Thyroid gland (tissue), 4 donors: ENCODE measurements around the gene AGFG2. TPM values are rescaled to one million over a fixed set of nuclear protein-coding genes. Genes with fewer than 3 reads are reported as not detected.
"Not testable (repeated sequence)": the region's sequence is repeated elsewhere in the genome, so short reads cannot be mapped to it uniquely, and the experiment has no call there.

Experiments used
- DNase-seq, 2 donors: peaks; one replicate each; pipeline ENCODE4 v3.0.0-alpha.2; 2019
- H3K27ac ChIP-seq, 3 donors: fragments of 200-600 bp; sonication (generic); 1 replicate in 2 of 3; 2 replicates in 1 of 3; pipeline ENCODE4 v1.5.1; 2016 to 2019; ENCODE audit warnings: mild to moderate bottlenecking in 1 of 3, moderate library complexity in 1 of 3
- H3K27me3 ChIP-seq: fragments of 200-600 bp; sonication (generic); one replicate; pipeline ENCODE4 v1.5.1; 2019
- H3K36me3 ChIP-seq, 2 donors: fragments of 200-600 bp; sonication (generic); one replicate each; pipeline ENCODE4 v1.5.1; 2016 to 2019
- H3K4me1 ChIP-seq, 2 donors: fragments of 200-600 bp; sonication (generic); one replicate each; pipeline ENCODE4 v1.5.1; 2017 to 2019
- H3K4me3 ChIP-seq, 3 donors: fragments of 200-600 bp; sonication (generic); replicated peaks in 1 of 3; 1 replicate in 2 of 3; 2 replicates in 1 of 3; pipeline ENCODE4 v1.5.1; 2016; ENCODE audit warnings: mild to moderate bottlenecking in 1 of 3
- H3K9me3 ChIP-seq: fragments of 200-600 bp; sonication (generic); one replicate; pipeline ENCODE4 v1.5.1; 2017
- CTCF ChIP-seq, 6 experiments: fragments of 200-600 bp in 3 of 6; fragments of 450-650 bp in 3 of 6; sonication (generic) in 3 of 6; IDR thresholded peaks; one replicate each; pipeline ENCODE4 v1.5.1; 2016 to 2019; ENCODE audit warnings: antibody characterized with exemption in 6 of 6, mild to moderate bottlenecking in 2 of 6, inconsistent platforms in 1 of 6, moderate library complexity in 1 of 6
- POLR2A ChIP-seq, 2 donors: fragments of 450-650 bp; IDR thresholded peaks; one replicate each; pipeline ENCODE4 v1.6.1; 2017; ENCODE audit warnings: antibody characterized with exemption in 2 of 2, mild to moderate bottlenecking in 2 of 2, moderate library complexity in 1 of 2
- WGBS, 2 donors: methylation state at CpG; one replicate each; pipeline ENCODE4 v1.1.5; 2017; 5-methylcytosine and 5-hydroxymethylcytosine counted together
- intact Hi-C: fragments of 100-400 bp; cut with DNase I; formaldehyde crosslinking; loops from one replicate; pipeline ENCODE4 v1.15.1; 2023
- total RNA-seq, 4 donors: library from RNA; depleted of rRNA; stranded (reverse); fragments of >200 nt; gene quantifications; one replicate each; pipeline ENCODE4 v1.2.3, GENCODE V29; 2016

AGFG2 gene
- total RNA-seq, 4 donors from 2014 or later = 26.1 to 34.6 (median 28.0) TPM

GRCh38 chr7:100563100-100563564 is 24.1 kb downstream of the AGFG2 start:
- Histone ChIP-seq H3K9me3 (no peaks in the 10 kb centered on the region), H3K36me3 (peaks cover 0 to 6% of the 10 kb centered on the region in 2 donors)

GRCh38 chr7:100563809-100564400 is 24.9 kb downstream of the AGFG2 start:
- 31 to 43% methylated on average over 10 to 11 of the region's 12 CpGs for WGBS, 2 donors
- no peak for TF ChIP-seq POLR2A (IDR thresholded peaks at IDR 0.05)
- TF ChIP-seq CTCF (IDR thresholded peaks at IDR 0.05) = peak; percentile 79 to 99 (median 95)
- intact Hi-C loops = no loop called here
- Histone ChIP-seq H3K36me3 (peaks cover 0 to 6% of the 10 kb centered on the region in 2 donors), H3K27ac (no peak overlapping the region), H3K4me3 (no peak overlapping the region), H3K4me1 (peaks cover 0 to 3% of the 10 kb centered on the region in 2 donors), H3K27me3 (no peaks in the 10 kb centered on the region), H3K9me3 (no peaks in the 10 kb centered on the region)
- DNase-seq = peak; percentile 79 to 84

More at GRCh38 chr7:100563100-100563564, 24.1 kb downstream of the AGFG2 start:
- Histone ChIP-seq H3K4me3 (no peak overlapping the region), H3K27ac (no peak overlapping the region), H3K27me3 (no peaks in the 10 kb centered on the region), H3K4me1 (peaks cover 0 to 3% of the 10 kb centered on the region in 2 donors)
- WGBS, 2 donors = 93 to 96% methylated on average over 8 of the region's 8 CpGs
- intact Hi-C loops = no loop called here
- no peak for TF ChIP-seq POLR2A (IDR thresholded peaks at IDR 0.05)
- no peak for TF ChIP-seq CTCF (IDR thresholded peaks at IDR 0.05)
- DNase-seq = no peak

- intact Hi-C loops, H3K27me3 ChIP-seq: not testable (repeated sequence)
These were observed 25.4 kb downstream of the AGFG2 start for GRCh38 chr7:100564405-100564804.

GRCh38 chr7:100565133-100565571 is 26.1 kb downstream of the AGFG2 start:
- H3K9me3 ChIP-seq = no peaks in the 10 kb centered on the region
- WGBS, 2 donors = 91 to 95% methylated on average over 10 to 11 of the region's 11 CpGs
- peaks cover 8 to 13% of the 10 kb centered on the region in 2 donors for H3K4me1 ChIP-seq
- no peak for DNase-seq
- TF ChIP-seq POLR2A (IDR thresholded peaks at IDR 0.05) = no peak
- TF ChIP-seq CTCF (IDR thresholded peaks at IDR 0.05) = no peak
- intact Hi-C loops = loop anchor here (5.0 kb wide), 1 partner anchor 122 kb away; no protein-coding TSS in a partner anchor
- no peaks in the 10 kb centered on the region for H3K27me3 ChIP-seq
- H3K27ac ChIP-seq = no peak overlapping the region
- peaks cover 0 to 6% of the 10 kb centered on the region in 2 donors for H3K36me3 ChIP-seq
- no peak overlapping the region for H3K4me3 ChIP-seq

More at GRCh38 chr7:100564405-100564804, 25.4 kb downstream of the AGFG2 start:
- DNase-seq, H3K4me1 ChIP-seq, H3K36me3 ChIP-seq, H3K4me3 ChIP-seq, H3K27ac ChIP-seq, H3K9me3 ChIP-seq: not testable (repeated sequence)
- 84 to 89% methylated on average over 6 of the region's 6 CpGs for WGBS, 2 donors

GRCh38 chr7:100566018-100566531 is 27.1 kb downstream of the AGFG2 start:
- intact Hi-C loops = loop anchor here (5.0 kb wide), 1 partner anchor 121 kb away; no protein-coding TSS in a partner anchor
- DNase-seq = no peak
- WGBS, 2 donors = 84 to 93% methylated on average over 6 of the region's 6 CpGs
- H3K4me3 ChIP-seq = no peak overlapping the region
- H3K27ac ChIP-seq = no peak overlapping the region
- no peaks in the 10 kb centered on the region for H3K27me3 ChIP-seq
- H3K36me3 ChIP-seq = peaks cover 0 to 6% of the 10 kb centered on the region in 2 donors
- no peaks in the 10 kb centered on the region for H3K9me3 ChIP-seq
- TF ChIP-seq POLR2A (IDR thresholded peaks at IDR 0.05) (no peak), CTCF (IDR thresholded peaks at IDR 0.05) (no peak)
- peaks cover 12 to 16% of the 10 kb centered on the region in 2 donors for H3K4me1 ChIP-seq
